ENCODE data around the gene CNR2.
A peak's percentile ranks its signal among the peaks of the same experiment; 100 is the strongest.

Gene CNR2

DNA sequence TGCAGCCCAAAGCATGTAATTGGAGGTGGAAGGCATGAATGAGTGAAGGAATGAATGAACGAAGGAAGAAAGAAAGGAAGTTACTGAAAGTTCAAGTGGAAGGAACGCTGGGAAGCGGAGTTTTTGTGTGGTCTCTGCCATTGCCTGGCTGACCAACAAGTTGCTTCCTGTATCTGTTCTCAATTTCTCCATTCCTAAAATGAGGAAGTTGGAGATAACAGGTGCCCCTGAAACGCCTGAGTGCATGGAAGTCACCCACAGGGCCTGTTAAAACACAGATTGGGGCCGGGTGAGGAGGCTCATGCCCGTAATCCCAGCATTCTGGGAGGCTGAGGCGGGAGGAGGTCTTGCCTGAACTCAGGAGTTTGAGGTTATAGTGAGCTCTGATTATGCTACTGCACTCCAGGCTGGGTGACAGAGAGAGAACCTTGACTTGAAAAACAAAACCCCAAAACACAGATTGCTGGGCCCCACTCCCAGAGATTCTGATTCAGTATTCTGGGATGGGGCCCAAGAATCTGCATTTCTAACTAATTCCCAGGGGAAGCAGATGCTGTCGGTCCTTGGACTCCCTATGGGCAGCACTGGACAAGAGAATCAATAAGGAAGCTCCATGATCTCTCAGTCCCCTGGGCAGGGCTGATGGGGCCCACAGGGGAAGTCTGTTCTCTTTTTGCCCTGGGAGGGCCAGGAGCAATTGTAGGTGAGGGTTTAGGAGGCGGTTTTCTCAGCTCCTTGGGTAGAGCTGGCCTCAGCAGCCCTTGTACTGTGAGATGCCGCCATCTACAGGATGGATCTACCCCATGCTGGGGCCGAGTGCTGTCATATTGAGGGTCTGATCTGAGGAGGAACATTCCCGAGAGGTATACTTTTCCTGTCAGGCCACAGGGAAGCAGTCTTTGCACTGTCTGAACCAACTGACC lies 3.3 kb upstream of the CNR2 start:
- no peak overlapping the region for H3K18ac ChIP-seq (ENCODE audit: low read length)
- peak; percentile 54 for DNase-seq (ENCODE audit: low spot score)
- no peak overlapping the region for H2BK5ac ChIP-seq (ENCODE audit: low read length)
- H2BK120ac ChIP-seq (ENCODE audit: low read depth, low read length) = no peak overlapping the region
- no peak overlapping the region for H3K14ac ChIP-seq (ENCODE audit: low read length)
- H2AK5ac ChIP-seq (ENCODE audit: low read depth, low read length) = no peak overlapping the region
- H2AFZ ChIP-seq (ENCODE audit: low read length) = peak overlapping the region; percentile 58
- no peak overlapping the region for H4K91ac ChIP-seq (ENCODE audit: low read depth, low read length, poor library complexity)
- H3K9ac ChIP-seq (ENCODE audit: low read depth, low read length, poor library complexity) = no peak overlapping the region
- H3K4ac ChIP-seq (ENCODE audit: low read length) = no peak overlapping the region
- no peak overlapping the region for H3K4me3 ChIP-seq (ENCODE audit: low read length in 2 of 2)
- H3K36me3 ChIP-seq (replicated peaks in 1 of 2; ENCODE audit: control insufficient read depth in 2 of 2, insufficient read depth in 2 of 2, low read length in 2 of 2) = no peaks in the 10 kb centered on the region
- peaks cover 1 to 5% of the 10 kb centered on the region in 2 donors for H3K4me1 ChIP-seq (ENCODE audit: control insufficient read depth in 2 of 2, insufficient read depth in 1 of 2, low read depth in 1 of 2, low read length in 2 of 2)
- no peak overlapping the region for H3K23ac ChIP-seq (ENCODE audit: low read depth, low read length, poor library complexity)
- H3K79me1 ChIP-seq (ENCODE audit: low read depth, low read length) = no peaks in the 10 kb centered on the region
- H3K27ac ChIP-seq (replicated peaks; ENCODE audit: low read length) = no peak overlapping the region
- H2BK15ac ChIP-seq (ENCODE audit: low read length) = no peak overlapping the region
- no CpG with 5 or more reads among the region's 12 CpGs for WGBS, 2 donors (ENCODE audit: extremely low coverage in 2 of 2, insufficient read length in 2 of 2, insufficient replicate concordance in 1 of 2)
- H3K9me3 ChIP-seq (replicated peaks in 1 of 2; ENCODE audit: control insufficient read depth in 2 of 2, insufficient read depth in 1 of 2, low read depth in 1 of 2, low read length in 2 of 2) = no peaks in the 10 kb centered on the region
- H2BK12ac ChIP-seq (ENCODE audit: low read length) = no peak overlapping the region
- no peaks in the 10 kb centered on the region for H3K27me3 ChIP-seq (ENCODE audit: control insufficient read depth in 3 of 3, insufficient read depth in 3 of 3, low read depth in 1 of 3, low read length in 3 of 3)
- H4K8ac ChIP-seq (ENCODE audit: low read depth, low read length) = no peak overlapping the region
- no peak overlapping the region for H3K4me2 ChIP-seq (ENCODE audit: insufficient read depth, low read length, poor library complexity, severe bottlenecking)

DNA sequence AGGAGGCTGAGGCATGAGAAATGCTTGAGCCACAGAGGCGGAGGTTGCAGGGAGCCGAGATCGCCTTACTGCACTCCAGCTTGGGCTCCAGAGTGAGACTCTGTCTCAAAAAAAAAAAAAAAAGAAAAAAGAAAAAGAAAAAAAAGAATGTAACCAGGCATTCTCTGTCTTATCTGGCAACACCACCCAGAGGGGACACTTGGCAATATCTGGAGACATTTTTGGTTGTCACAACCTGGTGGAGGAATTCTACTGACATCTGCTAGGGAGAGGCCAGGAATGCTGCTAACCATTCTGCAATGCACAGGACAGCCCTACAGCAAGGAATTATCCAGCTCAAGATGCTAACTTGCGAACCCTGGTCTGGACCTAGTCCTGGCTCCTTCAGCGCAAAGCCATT lies 2.3 kb upstream of the CNR2 start:
- Histone ChIP-seq H3K4ac (ENCODE audit: low read length) (no peak overlapping the region), H3K9me3 (replicated peaks in 1 of 2; ENCODE audit: control insufficient read depth in 2 of 2, insufficient read depth in 1 of 2, low read depth in 1 of 2, low read length in 2 of 2) (no peaks in the 10 kb centered on the region), H3K79me1 (ENCODE audit: low read depth, low read length) (no peaks in the 10 kb centered on the region), H3K23ac (ENCODE audit: low read depth, low read length, poor library complexity) (no peak overlapping the region), H2BK15ac (ENCODE audit: low read length) (no peak overlapping the region), H3K14ac (ENCODE audit: low read length) (no peak overlapping the region), H3K9ac (ENCODE audit: low read depth, low read length, poor library complexity) (no peak overlapping the region), H4K91ac (ENCODE audit: low read depth, low read length, poor library complexity) (no peak overlapping the region), H3K27me3 (ENCODE audit: control insufficient read depth in 3 of 3, insufficient read depth in 3 of 3, low read depth in 1 of 3, low read length in 3 of 3) (no peaks in the 10 kb centered on the region), H2AK5ac (ENCODE audit: low read depth, low read length) (no peak overlapping the region), H3K4me1 (ENCODE audit: control insufficient read depth in 2 of 2, insufficient read depth in 1 of 2, low read depth in 1 of 2, low read length in 2 of 2) (peaks cover 1 to 5% of the 10 kb centered on the region in 2 donors), H2AFZ (ENCODE audit: low read length) (no peak overlapping the region), H3K18ac (ENCODE audit: low read length) (no peak overlapping the region), H3K36me3 (replicated peaks in 1 of 2; ENCODE audit: control insufficient read depth in 2 of 2, insufficient read depth in 2 of 2, low read length in 2 of 2) (no peaks in the 10 kb centered on the region), H4K8ac (ENCODE audit: low read depth, low read length) (no peak overlapping the region), H3K27ac (replicated peaks; ENCODE audit: low read length) (no peak overlapping the region), H3K4me3 (ENCODE audit: low read length in 2 of 2) (no peak overlapping the region), H2BK120ac (ENCODE audit: low read depth, low read length) (no peak overlapping the region), H2BK12ac (ENCODE audit: low read length) (no peak overlapping the region), H2BK5ac (ENCODE audit: low read length) (no peak overlapping the region), H3K4me2 (ENCODE audit: insufficient read depth, low read length, poor library complexity, severe bottlenecking) (no peak overlapping the region)
- WGBS, 2 donors (ENCODE audit: extremely low coverage in 2 of 2, insufficient read length in 2 of 2, insufficient replicate concordance in 1 of 2) = no CpG with 5 or more reads among the region's 5 CpGs
- DNase-seq (ENCODE audit: low spot score) = no peak

DNA sequence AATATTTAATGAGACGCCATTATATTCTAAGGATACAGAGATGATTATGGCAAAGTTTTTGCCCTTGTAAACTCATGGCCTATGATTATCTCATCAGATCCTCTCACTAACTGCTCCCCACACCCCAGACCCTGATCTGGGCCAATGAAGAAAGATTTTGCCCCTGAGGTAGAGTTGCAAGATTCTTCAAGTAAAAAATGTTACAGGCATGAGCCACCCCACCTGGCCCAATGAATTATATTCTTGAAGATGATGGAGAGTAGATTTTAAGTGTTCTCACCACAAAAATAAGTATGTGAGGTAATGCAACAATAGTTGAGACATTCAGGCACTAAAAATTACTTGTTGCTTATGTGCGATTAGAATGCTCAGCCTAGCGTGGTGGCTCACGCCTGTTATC lies 1.8 kb upstream of the CNR2 start:
- H3K9me3 ChIP-seq (replicated peaks in 1 of 2; ENCODE audit: control insufficient read depth in 2 of 2, insufficient read depth in 1 of 2, low read depth in 1 of 2, low read length in 2 of 2) = no peaks in the 10 kb centered on the region
- H2BK5ac ChIP-seq (ENCODE audit: low read length) = no peak overlapping the region
- H2BK12ac ChIP-seq (ENCODE audit: low read length) = no peak overlapping the region
- H3K79me1 ChIP-seq (ENCODE audit: low read depth, low read length) = no peaks in the 10 kb centered on the region
- H3K23ac ChIP-seq (ENCODE audit: low read depth, low read length, poor library complexity) = no peak overlapping the region
- no peak overlapping the region for H3K9ac ChIP-seq (ENCODE audit: low read depth, low read length, poor library complexity)
- no peak overlapping the region for H2AK5ac ChIP-seq (ENCODE audit: low read depth, low read length)
- WGBS, 2 donors (ENCODE audit: extremely low coverage in 2 of 2, insufficient read length in 2 of 2, insufficient replicate concordance in 1 of 2) = no CpG with 5 or more reads among the region's 4 CpGs
- H3K4ac ChIP-seq (ENCODE audit: low read length) = no peak overlapping the region
- no peak overlapping the region for H2BK15ac ChIP-seq (ENCODE audit: low read length)
- no peak overlapping the region for H4K91ac ChIP-seq (ENCODE audit: low read depth, low read length, poor library complexity)
- no peaks in the 10 kb centered on the region for H3K27me3 ChIP-seq (ENCODE audit: control insufficient read depth in 3 of 3, insufficient read depth in 3 of 3, low read depth in 1 of 3, low read length in 3 of 3)
- no peak overlapping the region for H2BK120ac ChIP-seq (ENCODE audit: low read depth, low read length)
- H3K4me2 ChIP-seq (ENCODE audit: insufficient read depth, low read length, poor library complexity, severe bottlenecking) = no peak overlapping the region
- no peak overlapping the region for H2AFZ ChIP-seq (ENCODE audit: low read length)
- H3K4me1 ChIP-seq (ENCODE audit: control insufficient read depth in 2 of 2, insufficient read depth in 1 of 2, low read depth in 1 of 2, low read length in 2 of 2) = peaks cover 1 to 5% of the 10 kb centered on the region in 2 donors
- H3K18ac ChIP-seq (ENCODE audit: low read length) = no peak overlapping the region
- no peak overlapping the region for H3K14ac ChIP-seq (ENCODE audit: low read length)
- no peak overlapping the region for H3K27ac ChIP-seq (replicated peaks; ENCODE audit: low read length)
- H4K8ac ChIP-seq (ENCODE audit: low read depth, low read length) = no peak overlapping the region
- H3K36me3 ChIP-seq (replicated peaks in 1 of 2; ENCODE audit: control insufficient read depth in 2 of 2, insufficient read depth in 2 of 2, low read length in 2 of 2) = no peaks in the 10 kb centered on the region
- H3K4me3 ChIP-seq (ENCODE audit: low read length in 2 of 2) = no peak overlapping the region
- DNase-seq (ENCODE audit: low spot score) = no peak

DNA sequence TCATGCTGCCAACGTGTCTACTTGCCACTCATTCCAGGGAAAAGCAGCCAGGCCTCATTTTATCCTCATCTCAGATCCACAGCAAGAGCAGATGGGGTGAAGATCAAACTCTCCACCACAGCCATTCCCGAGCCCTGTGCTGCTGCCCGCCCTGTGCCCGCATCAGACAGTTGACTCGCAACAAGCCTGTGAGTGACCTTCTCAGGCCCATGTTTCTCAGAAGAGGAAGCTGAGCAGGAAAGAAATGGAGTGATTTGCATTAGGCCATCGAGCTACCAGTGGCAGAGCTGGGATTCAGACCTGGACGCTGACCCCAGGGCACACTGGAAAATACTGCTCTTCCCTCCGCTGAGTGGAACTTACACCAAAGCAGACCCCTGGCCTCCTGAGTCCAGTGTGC lies 1.2 kb downstream of the CNR2 start:
- no peak overlapping the region for H4K8ac ChIP-seq (ENCODE audit: low read depth, low read length)
- no peak overlapping the region for H3K27ac ChIP-seq (replicated peaks; ENCODE audit: low read length)
- H2AK5ac ChIP-seq (ENCODE audit: low read depth, low read length) = peak overlapping the region; percentile 56
- H2BK5ac ChIP-seq (ENCODE audit: low read length) = no peak overlapping the region
- H2BK15ac ChIP-seq (ENCODE audit: low read length) = no peak overlapping the region
- no peak overlapping the region for H3K23ac ChIP-seq (ENCODE audit: low read depth, low read length, poor library complexity)
- no peak overlapping the region for H2BK120ac ChIP-seq (ENCODE audit: low read depth, low read length)
- WGBS, 2 donors (ENCODE audit: extremely low coverage in 2 of 2, insufficient read length in 2 of 2, insufficient replicate concordance in 1 of 2) = no CpG with 5 or more reads among the region's 8 CpGs
- H3K14ac ChIP-seq (ENCODE audit: low read length) = no peak overlapping the region
- no peak for DNase-seq (ENCODE audit: low spot score)
- H3K9me3 ChIP-seq (replicated peaks in 1 of 2; ENCODE audit: control insufficient read depth in 2 of 2, insufficient read depth in 1 of 2, low read depth in 1 of 2, low read length in 2 of 2) = no peaks in the 10 kb centered on the region
- H2AFZ ChIP-seq (ENCODE audit: low read length) = no peak overlapping the region
- no peaks in the 10 kb centered on the region for H3K79me1 ChIP-seq (ENCODE audit: low read depth, low read length)
- no peaks in the 10 kb centered on the region for H3K27me3 ChIP-seq (ENCODE audit: control insufficient read depth in 3 of 3, insufficient read depth in 3 of 3, low read depth in 1 of 3, low read length in 3 of 3)
- H4K91ac ChIP-seq (ENCODE audit: low read depth, low read length, poor library complexity) = no peak overlapping the region
- no peak overlapping the region for H3K4me3 ChIP-seq (ENCODE audit: low read length in 2 of 2)
- H2BK12ac ChIP-seq (ENCODE audit: low read length) = no peak overlapping the region
- H3K4me1 ChIP-seq (ENCODE audit: control insufficient read depth in 2 of 2, insufficient read depth in 1 of 2, low read depth in 1 of 2, low read length in 2 of 2) = peaks cover 3 to 4% of the 10 kb centered on the region in 2 donors
- H3K4me2 ChIP-seq (ENCODE audit: insufficient read depth, low read length, poor library complexity, severe bottlenecking) = no peak overlapping the region
- no peak overlapping the region for H3K4ac ChIP-seq (ENCODE audit: low read length)
- H3K18ac ChIP-seq (ENCODE audit: low read length) = peak overlapping the region; percentile 66
- no peak overlapping the region for H3K9ac ChIP-seq (ENCODE audit: low read depth, low read length, poor library complexity)
- H3K36me3 ChIP-seq (replicated peaks in 1 of 2; ENCODE audit: control insufficient read depth in 2 of 2, insufficient read depth in 2 of 2, low read length in 2 of 2) = no peaks in the 10 kb centered on the region

All from neuronal stem cell (in vitro differentiated cells).